GM12878 (cell line): ENCODE measurements around the gene BTC.

Experiments
- BCL11A ChIP-seq: IDR thresholded peaks from 2 replicates; pipeline ENCODE4 v1.6.1; 2011; ENCODE audit warnings: low read depth, low read length
- CREB1 ChIP-seq: IDR thresholded peaks from 2 replicates; pipeline ENCODE4 v1.6.1; 2012; ENCODE audit warnings: low read depth, mild to moderate bottlenecking, inconsistent platforms
- ELK1 ChIP-seq: IDR thresholded peaks from 2 replicates; pipeline ENCODE4 v1.6.1; 2012; ENCODE audit warnings: low read depth, low read length, improper control_type of control experiment
- EP300 ChIP-seq, 2 experiments: fragments of 150-350 bp in 1 of 2; IDR thresholded peaks; 2 replicates each; pipeline ENCODE4 v1.6.1; 2011 to 2012; ENCODE audit warnings: low read depth in 2 of 2, low read length in 2 of 2, borderline replicate concordance in 1 of 2, improper control_type of control experiment in 1 of 2, inconsistent platforms in 1 of 2; ENCODE audit not compliant: control insufficient read depth in 1 of 2
- MYB ChIP-seq: fragments of 150-350 bp; IDR thresholded peaks from 2 replicates; pipeline ENCODE4 v1.6.1; 2014; ENCODE audit warnings: mild to moderate bottlenecking, low read depth, low read length, borderline replicate concordance
- POLR2A ChIP-seq: IDR thresholded peaks from 2 replicates; pipeline ENCODE4 v1.6.1; 2011; ENCODE audit warnings: low read depth, mild to moderate bottlenecking, low read length
- POLR2AphosphoS2 ChIP-seq: IDR thresholded peaks from 2 replicates; pipeline ENCODE4 v1.6.1; 2011; ENCODE audit warnings: low read depth, mild to moderate bottlenecking, low read length, improper control_type of control experiment, moderate library complexity
- POLR2AphosphoS5 ChIP-seq: IDR thresholded peaks from 2 replicates; pipeline ENCODE4 v1.6.1; 2011; ENCODE audit warnings: mild to moderate bottlenecking, low read length, inconsistent platforms
- USF2 ChIP-seq: IDR thresholded peaks from 2 replicates; pipeline ENCODE4 v1.6.1; 2011; ENCODE audit warnings: low read depth, low read length, improper control_type of control experiment, borderline replicate concordance
- YY1 ChIP-seq: IDR thresholded peaks from 2 replicates; pipeline ENCODE4 v1.6.1; 2011; ENCODE audit warnings: low read depth, mild to moderate bottlenecking, low read length
- ZNF24 ChIP-seq: fragments of 450-650 bp; IDR thresholded peaks from 2 replicates; pipeline ENCODE4 v1.6.1; 2017; ENCODE audit warnings: antibody characterized with exemption, mild to moderate bottlenecking
- ZNF274 ChIP-seq: IDR thresholded peaks from one replicate; pipeline ENCODE4 v1.8.0; 2011; ENCODE audit not compliant: insufficient read length, insufficient read depth
- TF ChIP-seq, protein P1 (sequence below), 3 experiments: IDR thresholded peaks in 2 of 3; conservative IDR thresholded peaks in 1 of 3; 2 replicates each; pipeline ENCODE4 v1.5.1; 2011; ENCODE audit warnings: low read depth in 3 of 3, low read length in 3 of 3, mild to moderate bottlenecking in 3 of 3, control low read depth in 2 of 3, moderate library complexity in 2 of 3, inconsistent platforms in 1 of 3, mixed read lengths in 1 of 3; ENCODE audit not compliant: control insufficient read depth in 2 of 3, insufficient read depth in 1 of 3; ENCODE audit errors: extremely low read depth in 1 of 3

DNA sequence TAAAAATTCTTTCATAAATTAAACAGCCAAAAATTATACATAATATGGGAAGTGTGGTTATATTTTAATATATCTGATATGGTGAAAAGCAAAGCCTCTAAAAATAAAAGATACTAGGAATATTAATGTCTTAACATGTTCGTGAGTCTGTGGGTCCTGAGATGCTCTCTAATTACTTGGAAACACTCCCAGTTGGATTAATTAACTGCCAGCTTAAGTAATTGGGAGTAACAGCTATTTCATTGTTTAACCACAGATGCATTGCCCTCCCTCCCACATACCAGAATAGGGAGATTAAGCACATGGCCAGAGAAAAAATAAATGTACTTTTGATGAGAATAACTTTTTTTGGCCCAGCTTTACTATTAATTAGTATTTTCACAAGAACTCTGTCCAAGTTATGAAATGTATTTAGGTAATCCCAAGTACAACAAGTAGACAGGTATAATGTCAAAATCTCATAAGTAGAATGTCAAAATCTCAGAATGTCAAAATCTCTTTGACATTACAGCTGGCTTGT, 79.7 kb downstream of the BTC start:
- TF ChIP-seq, protein P1, sequence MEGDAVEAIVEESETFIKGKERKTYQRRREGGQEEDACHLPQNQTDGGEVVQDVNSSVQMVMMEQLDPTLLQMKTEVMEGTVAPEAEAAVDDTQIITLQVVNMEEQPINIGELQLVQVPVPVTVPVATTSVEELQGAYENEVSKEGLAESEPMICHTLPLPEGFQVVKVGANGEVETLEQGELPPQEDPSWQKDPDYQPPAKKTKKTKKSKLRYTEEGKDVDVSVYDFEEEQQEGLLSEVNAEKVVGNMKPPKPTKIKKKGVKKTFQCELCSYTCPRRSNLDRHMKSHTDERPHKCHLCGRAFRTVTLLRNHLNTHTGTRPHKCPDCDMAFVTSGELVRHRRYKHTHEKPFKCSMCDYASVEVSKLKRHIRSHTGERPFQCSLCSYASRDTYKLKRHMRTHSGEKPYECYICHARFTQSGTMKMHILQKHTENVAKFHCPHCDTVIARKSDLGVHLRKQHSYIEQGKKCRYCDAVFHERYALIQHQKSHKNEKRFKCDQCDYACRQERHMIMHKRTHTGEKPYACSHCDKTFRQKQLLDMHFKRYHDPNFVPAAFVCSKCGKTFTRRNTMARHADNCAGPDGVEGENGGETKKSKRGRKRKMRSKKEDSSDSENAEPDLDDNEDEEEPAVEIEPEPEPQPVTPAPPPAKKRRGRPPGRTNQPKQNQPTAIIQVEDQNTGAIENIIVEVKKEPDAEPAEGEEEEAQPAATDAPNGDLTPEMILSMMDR (IDR thresholded peaks at IDR 0.05 in 2 of 3, conservative IDR thresholded peaks at IDR 0.05 in 1 of 3; ENCODE audit: control insufficient read depth in 2 of 3, extremely low read depth in 1 of 3, insufficient read depth in 1 of 3, low read depth in 3 of 3, low read length in 3 of 3), result no peak
- TF ChIP-seq POLR2AphosphoS2, result no peak
- TF ChIP-seq ZNF274, result no peak
- no peak for TF ChIP-seq BCL11A
- TF ChIP-seq POLR2A, result no peak
- TF ChIP-seq ELK1, result no peak
- no peak for TF ChIP-seq POLR2AphosphoS5
- TF ChIP-seq MYB, result no peak
- no peak for TF ChIP-seq YY1
- TF ChIP-seq EP300 (IDR thresholded peaks at IDR 0.05; ENCODE audit: borderline replicate concordance in 1 of 2, control insufficient read depth in 1 of 2, low read depth in 2 of 2, low read length in 2 of 2), result no peak
- TF ChIP-seq USF2, result no peak
- no peak for TF ChIP-seq ZNF24
- TF ChIP-seq CREB1, result no peak
